GM19463 (cell line): ENCODE results near the gene RNF215.
A peak's percentile ranks its signal among the peaks of the same experiment; 100 is the strongest.

Source experiments
- ATAC-seq: cut with Tn5 transposase; IDR thresholded peaks from one replicate; pipeline ENCODE4 v1.9.1; 2021; ENCODE audit warnings: mild to moderate bottlenecking, moderate library complexity; ENCODE audit not compliant: unreplicated experiment

RNF215 gene

DNA sequence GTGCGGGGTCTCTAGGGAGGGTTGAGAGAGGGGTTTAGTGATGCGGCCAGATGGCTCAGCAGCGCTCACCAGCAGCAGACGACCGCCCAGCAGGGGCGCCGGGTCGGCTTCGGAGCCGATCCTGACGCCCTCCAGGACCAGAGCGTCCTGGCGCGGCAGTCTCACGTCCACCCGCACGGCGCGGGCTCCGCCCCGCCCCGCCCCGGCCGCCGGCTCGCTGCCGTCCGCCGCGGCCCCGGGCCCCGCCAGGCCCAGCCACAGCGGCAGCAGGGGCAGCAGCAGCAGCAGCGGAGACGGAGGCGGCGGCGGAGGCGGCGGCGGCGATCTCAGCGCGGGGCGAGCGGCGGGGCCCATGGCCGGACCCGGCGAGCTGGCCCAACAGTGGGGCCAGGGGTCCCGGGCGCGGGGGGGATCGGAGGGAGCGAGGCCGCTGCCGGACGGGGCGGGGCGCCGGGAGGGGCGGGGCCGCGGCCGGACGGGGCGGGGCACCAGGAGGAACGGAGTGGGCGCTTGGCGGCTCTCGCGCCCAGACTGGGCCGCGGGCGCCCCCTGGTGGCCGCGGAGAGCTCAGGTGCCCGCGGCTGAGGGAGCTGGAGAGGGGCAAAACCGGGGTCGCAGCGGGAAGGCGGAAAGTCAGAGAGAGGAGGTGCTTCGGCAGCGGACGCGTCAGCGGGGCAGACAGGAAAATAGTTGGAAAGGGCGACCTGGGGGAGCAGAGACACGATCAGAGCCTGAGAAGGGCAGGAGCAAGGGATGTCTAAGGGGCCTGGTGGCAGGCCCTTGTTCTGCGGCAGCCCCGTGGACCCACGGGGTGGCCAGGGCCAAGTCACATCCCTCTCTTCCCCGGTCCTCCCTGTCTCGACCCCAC lies at the start of gene RNF215:
TSS of gene RNF215 (minus strand) at position 452 of the 868 bp plus-strand sequence. CDS start at position 354, 98 bp downstream.
- peak; percentile 65 for ATAC-seq

DNA sequence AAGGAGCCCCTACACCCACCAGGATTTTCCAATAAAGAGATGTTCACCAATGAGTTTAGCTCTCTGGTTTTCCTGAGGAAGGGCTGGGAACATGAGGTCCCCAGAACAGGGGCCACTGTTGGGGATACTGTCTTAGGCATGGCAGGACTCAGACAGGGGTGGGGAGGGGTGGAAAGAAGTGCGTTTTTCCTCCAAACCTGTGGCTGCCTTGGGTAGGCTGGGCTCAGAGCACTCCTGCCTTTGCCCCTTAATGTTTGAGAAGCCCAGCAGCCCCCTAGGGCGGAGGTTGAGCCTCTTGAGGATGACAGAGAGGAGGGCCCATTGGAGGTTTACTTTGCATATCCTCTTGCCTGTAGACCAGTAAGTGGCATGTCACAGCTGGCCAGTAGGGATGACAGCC lies 49.0 kb upstream of the RNF215 start:
- no peak for ATAC-seq

DNA sequence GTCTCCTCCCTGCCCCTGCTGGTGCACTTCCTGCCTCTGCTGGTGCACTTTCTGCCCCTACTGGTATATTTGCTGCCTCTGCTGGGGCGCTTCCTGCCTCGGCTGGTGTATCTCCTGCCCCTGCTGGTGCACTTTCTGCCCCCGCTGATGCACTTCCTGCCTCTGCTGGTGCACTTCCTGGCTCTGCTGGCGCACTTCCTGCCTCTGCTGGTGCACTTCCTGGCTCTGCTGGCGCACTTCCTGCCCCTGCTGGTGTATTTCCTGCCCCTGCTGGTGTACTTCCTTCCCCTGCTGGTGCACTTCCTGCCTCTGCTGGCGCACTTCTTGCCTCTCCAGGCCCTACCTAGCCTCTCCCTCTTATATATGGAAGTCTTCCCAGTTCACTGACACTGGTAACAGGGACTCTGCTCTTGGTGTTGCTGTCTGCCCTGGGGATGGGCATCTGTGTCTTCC lies 48.5 kb upstream of the RNF215 start:
- ATAC-seq, result no peak

DNA sequence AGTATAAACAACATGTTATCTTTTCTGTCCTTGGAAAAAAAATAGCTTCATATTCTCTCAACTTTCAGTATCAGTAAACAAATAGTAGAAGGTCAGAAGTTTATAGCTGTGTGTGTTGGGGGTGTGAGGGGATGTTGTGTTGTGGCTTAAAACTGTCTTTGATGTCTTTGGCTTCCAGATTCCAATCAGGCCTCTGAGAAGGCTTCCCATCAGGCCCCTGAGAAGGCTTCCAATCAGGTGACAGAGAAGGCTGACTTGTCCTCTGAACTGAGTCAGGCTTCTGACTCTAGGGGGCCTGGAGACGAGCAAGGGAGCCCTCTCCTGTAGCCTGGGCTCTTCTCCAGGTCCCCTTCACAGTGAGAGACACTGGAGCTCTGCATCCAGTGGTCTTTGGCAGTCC lies 47.6 kb upstream of the RNF215 start:
- no peak for ATAC-seq

DNA sequence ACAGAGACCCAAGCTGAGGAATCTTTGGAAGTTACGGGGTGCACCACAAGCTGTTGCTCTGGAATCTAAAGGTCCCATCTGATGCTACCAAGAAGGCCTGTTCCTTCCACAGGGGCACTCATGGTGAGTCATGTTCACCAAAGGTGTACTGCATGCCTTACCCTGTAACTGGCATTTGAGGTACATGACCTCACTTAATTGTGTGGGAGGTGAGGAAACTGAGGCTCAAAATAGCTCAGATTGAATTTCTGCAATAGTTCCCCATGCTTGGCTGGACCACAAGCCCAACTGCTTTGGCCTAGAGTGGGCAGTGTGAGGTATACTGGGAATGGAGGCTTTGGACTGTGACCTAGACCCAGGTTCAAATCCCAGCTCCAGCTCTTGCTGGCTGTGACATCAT lies 46.6 kb upstream of the RNF215 start:
- no peak for ATAC-seq

DNA sequence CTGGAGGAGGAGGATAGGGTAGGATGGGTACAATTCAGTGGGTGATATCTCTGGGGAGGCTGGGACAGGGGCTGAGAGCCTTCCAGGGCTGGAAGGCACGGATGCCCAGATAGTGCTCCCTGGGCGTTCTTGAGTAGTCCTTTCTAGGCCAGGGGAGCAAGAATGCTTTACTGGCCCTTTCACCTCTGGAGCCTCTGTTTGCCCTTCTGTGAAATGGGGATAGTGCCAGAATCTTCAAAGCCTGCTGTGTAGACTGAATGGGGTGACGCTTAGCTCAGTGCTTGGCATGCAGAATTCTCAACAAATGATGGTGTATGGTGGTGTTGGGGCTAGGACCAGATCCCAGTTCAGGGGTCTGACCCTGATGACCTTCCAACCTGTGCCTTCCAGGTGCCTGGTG lies 46.0 kb upstream of the RNF215 start:
- ATAC-seq, result no peak

DNA sequence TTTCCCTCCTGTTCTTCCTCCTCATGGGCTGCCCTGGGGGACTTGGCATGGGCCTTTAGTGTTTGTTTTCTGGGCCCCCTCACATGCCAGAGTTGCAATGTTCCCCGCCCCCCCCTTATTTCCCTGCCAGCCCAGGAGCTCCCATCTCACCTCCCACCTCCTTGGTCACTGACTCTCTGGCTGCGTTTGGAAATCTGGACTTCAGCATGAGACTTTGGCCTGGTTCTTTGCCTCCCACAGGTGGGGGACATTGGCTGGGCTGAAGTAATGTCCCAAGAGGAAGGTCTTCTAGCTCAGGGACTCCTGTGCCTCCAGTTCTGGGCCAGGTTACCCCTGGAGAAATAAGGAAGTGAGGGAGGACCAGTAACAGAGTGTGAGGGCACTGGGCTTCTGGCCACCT lies 45.3 kb upstream of the RNF215 start:
- no peak for ATAC-seq

DNA sequence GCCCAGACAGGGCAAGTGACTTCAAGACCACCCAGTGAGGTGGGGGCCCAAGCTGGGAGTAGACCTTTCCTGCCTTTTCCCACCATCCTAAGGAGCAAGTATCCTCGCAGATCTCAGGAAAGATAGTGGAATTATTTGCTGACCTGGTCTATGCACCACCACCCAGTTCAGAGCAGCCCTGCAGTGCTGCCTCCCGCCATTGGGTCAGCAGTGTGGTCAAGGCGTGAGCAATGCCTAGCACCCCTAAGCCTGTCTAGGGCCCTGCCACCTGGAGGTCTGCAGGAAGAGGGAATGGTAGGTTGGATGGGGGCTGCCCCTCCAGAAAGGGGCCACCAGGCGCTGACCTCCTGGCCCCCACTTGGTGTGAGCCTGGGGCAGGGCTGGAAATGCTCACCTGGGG lies 44.9 kb upstream of the RNF215 start:
- no peak for ATAC-seq

DNA sequence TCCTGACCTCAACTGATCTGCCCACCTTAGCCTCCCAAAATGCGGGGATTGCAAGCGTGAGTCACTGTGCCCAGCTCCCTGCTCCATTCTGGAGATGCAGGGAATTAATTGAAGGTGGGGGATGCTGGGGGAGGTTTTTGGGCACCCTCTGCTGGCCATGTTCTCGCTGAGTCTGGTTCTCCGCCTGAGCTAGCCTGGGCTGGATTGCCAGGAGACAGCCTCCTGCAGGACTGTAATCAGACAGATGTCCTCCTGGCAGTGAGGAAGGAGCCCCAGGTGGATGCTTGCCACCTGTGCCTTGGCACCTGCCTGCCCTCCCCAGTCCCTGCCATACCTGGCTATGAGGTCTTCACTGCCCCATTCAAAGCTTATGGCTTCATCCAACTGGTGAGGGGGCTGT lies 43.7 kb upstream of the RNF215 start:
- no peak for ATAC-seq

DNA sequence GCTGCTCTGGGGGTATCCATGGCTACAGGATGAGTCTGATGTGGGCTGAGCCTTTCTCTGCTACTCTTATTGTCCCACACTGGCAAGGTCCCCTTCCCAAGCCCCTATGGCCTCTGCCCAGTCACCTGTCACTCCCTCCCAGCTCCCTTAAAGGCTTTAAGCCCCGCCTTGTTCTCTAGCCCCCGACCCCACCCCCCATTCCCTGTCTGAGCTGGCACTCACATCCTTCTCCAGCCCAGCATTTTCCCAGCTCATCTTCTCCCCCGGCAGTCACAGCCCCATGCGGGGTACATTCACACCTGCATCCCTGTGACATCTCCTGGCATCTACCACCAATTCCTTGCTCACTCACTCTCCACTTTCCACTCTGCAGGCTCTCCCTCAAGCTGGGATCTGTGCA lies 42.7 kb upstream of the RNF215 start:
- no peak for ATAC-seq

DNA sequence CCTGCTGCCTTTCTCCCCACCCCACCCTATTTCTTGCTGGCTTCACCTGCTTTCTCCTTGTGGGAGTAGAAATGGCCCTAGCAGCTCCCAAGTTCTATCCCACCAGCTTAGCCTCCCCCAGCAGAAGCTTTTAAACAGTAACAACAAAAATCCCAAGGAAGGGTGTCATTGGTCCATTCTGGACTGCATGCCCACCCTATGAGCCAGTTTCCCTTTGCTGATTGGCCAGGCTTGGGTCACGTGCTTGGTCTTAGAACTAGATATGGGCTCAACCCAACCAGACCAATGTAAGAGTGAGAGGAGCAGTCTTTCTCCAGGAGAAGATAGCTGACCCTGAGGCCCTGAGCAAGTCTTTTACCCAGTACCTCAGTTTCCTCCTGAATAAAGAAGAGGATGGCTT lies 40.7 kb upstream of the RNF215 start:
- no peak for ATAC-seq

DNA sequence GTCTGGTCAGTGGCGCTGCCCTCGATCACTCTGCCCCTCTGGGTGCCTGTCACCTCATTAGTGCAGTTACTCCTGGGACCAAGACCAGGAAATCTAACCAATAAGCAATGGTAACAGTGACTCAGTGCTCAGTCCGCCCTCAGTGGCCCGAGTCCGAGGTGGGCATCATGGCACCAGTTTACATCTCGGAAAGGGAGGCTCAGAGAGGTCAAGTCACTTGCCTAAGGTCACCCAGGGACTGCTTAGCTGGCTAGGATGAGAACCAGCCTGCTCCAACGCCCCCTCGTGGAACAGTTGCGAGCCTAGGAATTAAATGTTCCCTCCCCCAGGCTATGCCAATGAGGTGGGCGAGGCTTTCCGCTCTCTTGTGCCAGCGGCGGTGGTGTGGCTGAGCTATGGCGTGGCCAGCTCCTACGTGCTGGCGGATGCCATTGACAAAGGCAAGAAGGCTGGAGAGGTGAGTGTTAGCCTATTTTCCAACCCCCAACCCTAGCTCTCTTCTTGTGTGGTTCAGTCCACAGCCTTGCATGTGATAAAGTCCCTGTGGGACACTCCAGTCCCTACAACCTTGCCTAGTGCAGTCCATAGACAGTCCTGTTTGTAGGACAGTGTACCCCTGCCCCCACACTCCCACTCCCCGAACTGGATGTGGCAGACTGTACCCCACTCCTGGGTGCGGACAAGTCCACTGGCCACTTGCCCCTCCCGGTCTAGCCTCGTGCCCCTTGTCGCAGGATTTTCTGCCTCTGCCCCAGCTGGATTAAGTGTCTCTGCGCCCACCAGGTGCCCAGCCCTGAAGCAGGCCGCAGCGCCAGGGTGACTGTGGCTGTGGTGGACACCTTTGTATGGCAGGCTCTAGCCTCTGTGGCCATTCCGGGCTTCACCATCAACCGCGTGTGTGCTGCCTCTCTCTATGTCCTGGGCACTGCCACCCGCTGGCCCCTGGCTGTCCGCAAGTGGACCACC lies 39.5 kb upstream of the RNF215 start:
- ATAC-seq, result no peak

DNA sequence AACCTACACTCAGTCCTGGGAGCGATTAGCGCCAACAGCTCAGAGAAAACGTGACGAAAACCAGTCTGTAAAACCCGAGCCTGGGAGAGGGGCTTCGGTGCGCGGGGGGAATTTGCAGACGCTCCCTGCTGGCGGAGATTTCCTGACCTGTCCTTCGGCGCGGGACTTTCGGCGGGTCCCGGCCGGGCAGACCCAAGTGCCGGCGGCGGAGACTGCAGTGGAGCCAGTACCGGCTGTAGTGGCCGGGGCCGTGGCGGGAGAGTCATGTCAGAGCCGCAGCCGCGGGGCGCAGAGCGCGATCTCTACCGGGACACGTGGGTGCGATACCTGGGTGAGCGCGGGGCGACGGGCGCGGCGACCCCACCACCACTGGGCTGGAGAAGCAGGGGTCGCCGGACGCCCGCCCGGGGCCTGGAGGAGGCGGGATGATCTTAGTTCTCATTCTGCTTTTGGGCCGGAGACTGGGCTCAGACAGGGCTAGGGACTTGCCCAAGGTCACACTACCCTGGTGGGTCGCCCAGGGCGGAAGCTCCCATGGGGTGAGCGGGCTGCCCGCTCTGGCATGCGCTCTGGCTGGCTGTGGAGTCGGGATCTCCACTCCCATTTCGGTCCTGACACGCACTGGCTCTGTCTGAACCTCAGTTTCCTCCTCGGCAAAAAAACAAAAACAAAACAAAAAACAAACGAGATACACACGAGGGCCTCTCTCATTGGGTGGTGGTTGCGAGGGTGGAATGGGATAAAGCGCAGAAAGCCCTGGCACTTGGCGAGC lies 38.6 kb upstream of the RNF215 start, which contains the start of gene MTFP1:
TSS of gene MTFP1 (plus strand) at position 153 of the 772 bp plus-strand sequence. CDS start at position 265, 112 bp downstream.
- ATAC-seq, result no peak

DNA sequence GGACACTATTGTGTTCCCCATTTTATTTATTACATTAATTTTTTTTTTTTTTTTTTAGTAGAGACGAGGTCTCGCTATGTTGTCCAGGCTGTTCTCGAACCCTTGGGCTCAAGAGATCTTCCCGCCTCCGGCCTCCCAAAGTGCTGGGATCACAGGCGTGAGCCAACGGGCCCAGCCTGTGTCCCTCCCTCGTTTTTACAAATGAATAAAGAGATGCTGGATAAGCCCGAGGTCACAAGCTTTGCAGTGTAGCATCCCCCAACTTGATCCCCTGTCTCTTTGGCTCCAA lies 38.1 kb upstream of the RNF215 start:
- ATAC-seq, result no peak

DNA sequence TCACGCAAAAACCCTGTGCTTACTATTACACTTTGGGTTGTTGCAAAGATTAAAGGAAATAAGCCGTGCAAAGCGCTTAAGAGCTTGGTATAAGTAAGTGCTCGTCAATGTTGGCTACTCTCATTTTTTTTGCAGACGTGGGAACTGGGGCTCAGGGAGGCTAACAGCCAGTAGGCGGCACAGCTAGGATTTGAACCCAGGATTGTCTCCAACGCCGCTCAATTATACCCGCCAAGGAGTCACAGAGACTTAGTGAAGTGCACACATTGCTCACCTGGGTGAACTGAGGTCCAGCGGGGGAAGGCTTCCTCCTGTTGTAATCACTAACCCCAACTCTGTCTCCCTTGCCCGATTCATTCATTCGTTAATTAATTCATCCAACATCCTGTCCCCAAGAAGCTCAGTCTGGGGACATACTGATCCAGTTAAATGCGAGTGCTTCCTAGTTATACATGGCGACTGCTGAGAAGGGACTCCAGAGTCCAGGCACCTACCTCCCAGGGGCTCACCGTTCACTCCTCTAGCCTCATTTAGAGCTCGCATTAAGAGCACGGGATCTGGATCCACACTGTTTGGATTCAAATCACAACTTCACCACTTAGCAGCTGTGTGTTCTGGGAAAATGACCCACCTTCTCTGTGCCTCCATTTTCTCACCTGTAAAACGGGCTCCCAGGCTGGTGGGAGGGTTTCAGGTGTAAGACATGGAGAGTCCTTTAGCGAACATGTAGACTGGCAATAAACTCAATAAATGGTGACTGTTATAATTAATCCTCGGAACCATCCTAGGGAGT lies 37.5 kb upstream of the RNF215 start:
- ATAC-seq, result no peak

DNA sequence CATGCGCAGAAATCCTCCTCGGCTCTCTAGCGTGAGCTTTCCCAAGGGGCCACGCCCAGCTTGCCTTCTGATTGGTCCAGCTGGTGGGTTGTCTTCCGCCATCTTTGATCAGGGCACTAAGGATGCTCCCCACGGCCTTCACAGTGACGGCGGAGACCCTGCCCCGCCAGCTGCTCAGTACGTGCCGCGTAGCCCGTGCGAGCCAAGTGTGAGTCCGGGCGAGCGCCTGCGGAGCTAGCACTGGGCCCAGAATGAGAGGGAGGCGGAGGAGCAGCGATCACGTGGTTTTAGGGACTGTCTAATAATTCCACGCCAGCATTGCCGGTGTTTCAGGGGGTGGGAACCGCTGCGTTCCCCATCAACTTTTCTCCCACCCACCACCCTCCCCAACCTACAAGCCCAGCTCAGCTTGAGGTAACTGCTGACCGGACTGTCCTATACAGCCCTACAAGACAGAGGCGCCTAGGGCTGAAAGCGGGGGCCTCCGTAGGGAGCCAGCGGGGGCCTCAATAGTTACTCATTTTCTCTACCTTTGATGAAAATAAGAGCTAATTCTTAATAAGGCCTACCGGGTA lies 36.8 kb upstream of the RNF215 start:
- peak; percentile 83 for ATAC-seq

DNA sequence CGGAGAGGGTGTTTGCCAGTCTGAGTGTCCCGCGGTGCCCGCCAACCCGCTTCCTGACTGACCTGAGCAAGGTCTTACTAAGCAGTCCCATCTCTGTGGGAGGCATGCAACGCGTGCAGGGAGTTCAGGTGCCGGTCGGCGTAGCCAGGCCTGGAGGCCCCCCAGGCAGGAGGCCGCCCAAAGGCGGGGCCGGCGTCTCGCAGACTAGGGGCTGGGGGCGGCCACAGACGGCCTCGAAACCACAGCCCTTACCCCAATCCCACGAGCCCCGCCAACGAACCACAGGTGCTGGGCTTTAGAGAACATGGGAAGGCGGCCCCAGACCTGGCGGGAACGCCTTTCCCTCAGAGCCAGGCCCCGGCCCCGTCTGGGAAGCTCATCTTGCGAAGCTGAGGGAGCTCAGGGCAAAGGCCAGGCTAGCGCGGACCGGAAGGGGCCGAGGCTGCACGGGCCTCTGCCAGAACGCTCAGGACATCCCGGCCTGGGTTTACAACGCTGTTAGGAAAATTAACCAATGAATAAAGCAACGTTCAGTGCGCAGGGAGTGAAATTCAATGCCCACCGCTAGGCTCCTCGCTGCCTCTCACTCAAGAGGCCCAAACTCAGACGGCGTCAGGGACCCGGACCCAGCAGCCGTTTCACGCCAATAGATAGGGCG lies 36.2 kb upstream of the RNF215 start:
- peak; percentile 20 for ATAC-seq

DNA sequence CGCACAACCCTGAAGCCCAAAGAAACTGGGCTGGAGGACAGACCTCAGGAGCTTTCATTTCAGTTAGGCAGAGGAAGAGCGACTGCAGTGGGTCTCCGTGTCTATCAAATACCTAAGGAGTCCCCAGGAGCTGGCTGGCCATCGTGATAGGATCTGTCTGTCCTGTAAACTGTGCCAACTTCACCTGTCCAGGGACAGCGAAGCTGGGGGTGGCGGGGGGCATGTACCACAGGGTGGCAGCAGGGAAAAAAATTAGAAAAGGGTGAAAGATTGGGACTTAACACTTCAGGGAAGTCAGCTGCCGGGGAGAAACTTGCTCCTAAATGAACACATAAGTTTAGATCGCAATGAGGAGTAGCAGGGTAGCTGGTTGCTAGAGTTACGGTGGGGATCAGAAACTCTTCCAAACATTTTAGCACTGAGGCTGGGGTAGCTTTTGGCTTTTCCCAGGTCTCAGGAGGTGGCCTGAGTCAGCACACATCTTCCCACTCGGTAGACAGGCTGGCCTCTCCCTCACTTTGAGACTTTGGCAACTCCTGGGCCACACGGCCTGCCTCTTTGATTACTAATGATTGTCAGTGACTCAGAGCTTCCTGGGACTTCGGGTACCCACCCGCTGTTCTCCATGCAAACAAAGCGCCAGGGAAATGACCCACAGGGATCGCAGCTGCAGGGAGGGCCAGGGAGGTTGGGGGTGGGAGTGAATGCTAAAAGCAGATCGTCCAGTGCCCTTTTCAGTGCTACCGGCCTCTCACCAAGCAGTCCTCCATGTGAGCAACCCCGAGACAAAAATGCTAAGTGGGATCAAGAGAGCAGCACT lies 35.5 kb upstream of the RNF215 start:
- no peak for ATAC-seq
